ENCODE results near the gene HPSE2.

The HPSE2 gene

GRCh38 chr10:98649170-98649569 lies 586.5 kb downstream of the HPSE2 start:
- Histone ChIP-seq H3K23ac (ENCODE audit: low read length) (no peak overlapping the region), H3K4me1 (ENCODE audit: control insufficient read depth, low read depth, low read length) (peaks cover 2% of the 10 kb centered on the region), H2BK5ac (ENCODE audit: low read length) (no peak overlapping the region), H2BK120ac (ENCODE audit: low read depth, low read length) (no peak overlapping the region), H2BK15ac (replicated peaks; ENCODE audit: low read depth) (no peak overlapping the region), H3K79me2 (ENCODE audit: control insufficient read depth, insufficient read depth, low read length) (no peaks in the 10 kb centered on the region), H3K4me2 (ENCODE audit: low read length) (no peak overlapping the region), H4K5ac (ENCODE audit: low read length) (no peak overlapping the region), H3K56ac (ENCODE audit: low read length) (no peak overlapping the region), H3K18ac (ENCODE audit: low read length) (no peak overlapping the region), H3K27ac (ENCODE audit: low read depth, low read length) (no peak overlapping the region), H4K8ac (ENCODE audit: low read depth, low read length) (no peak overlapping the region), H3K27me3 (ENCODE audit: insufficient read depth, low read length, poor library complexity) (no peaks in the 10 kb centered on the region), H3K4me3 (ENCODE audit: low read length) (no peak overlapping the region), H3K79me1 (ENCODE audit: low read length) (no peaks in the 10 kb centered on the region), H3K4ac (ENCODE audit: low read depth, low read length) (no peak overlapping the region), H2AK5ac (ENCODE audit: low read length) (no peak overlapping the region), H3K9ac (ENCODE audit: low read length) (no peak overlapping the region), H3K36me3 (ENCODE audit: control insufficient read depth, insufficient read depth, low read length) (no peaks in the 10 kb centered on the region)
- no CpG with 5 or more reads among the region's 2 CpGs for WGBS (ENCODE audit: extremely low coverage, insufficient coverage, low lambda C conversion rate)
- no peak for DNase-seq

- Histone ChIP-seq H2BK120ac (ENCODE audit: low read depth, low read length) (peak overlapping the region; percentile 21), H3K27ac (ENCODE audit: low read depth, low read length) (peak overlapping the region; percentile 88), H3K79me1 (ENCODE audit: low read length) (no peaks in the 10 kb centered on the region), H3K4me3 (ENCODE audit: low read length) (no peak overlapping the region), H3K36me3 (ENCODE audit: control insufficient read depth, insufficient read depth, low read length) (no peaks in the 10 kb centered on the region), H3K9ac (ENCODE audit: low read length) (no peak overlapping the region), H4K8ac (ENCODE audit: low read depth, low read length) (peak overlapping the region; percentile 81), H4K5ac (ENCODE audit: low read length) (no peak overlapping the region), H3K4ac (ENCODE audit: low read depth, low read length) (peak overlapping the region; percentile 9), H3K4me2 (ENCODE audit: low read length) (no peak overlapping the region), H3K27me3 (ENCODE audit: insufficient read depth, low read length, poor library complexity) (no peaks in the 10 kb centered on the region), H2BK15ac (replicated peaks; ENCODE audit: low read depth) (peak overlapping the region; percentile 100), H3K79me2 (ENCODE audit: control insufficient read depth, insufficient read depth, low read length) (no peaks in the 10 kb centered on the region), H3K4me1 (ENCODE audit: control insufficient read depth, low read depth, low read length) (peaks cover 2% of the 10 kb centered on the region), H2BK5ac (ENCODE audit: low read length) (peak overlapping the region; percentile 28), H3K56ac (ENCODE audit: low read length) (peak overlapping the region; percentile 29), H2AK5ac (ENCODE audit: low read length) (no peak overlapping the region), H3K18ac (ENCODE audit: low read length) (peak overlapping the region; percentile 90), H3K23ac (ENCODE audit: low read length) (no peak overlapping the region)
- DNase-seq, result peak; percentile 86
- no CpG with 5 or more reads among the region's 6 CpGs for WGBS (ENCODE audit: extremely low coverage, insufficient coverage, low lambda C conversion rate)
Measured at GRCh38 chr10:98646998-98647917, 588.4 kb downstream of the HPSE2 start.

- Histone ChIP-seq H3K18ac (ENCODE audit: low read length) (no peak overlapping the region), H3K36me3 (ENCODE audit: control insufficient read depth, insufficient read depth, low read length) (no peaks in the 10 kb centered on the region), H3K4me1 (ENCODE audit: control insufficient read depth, low read depth, low read length) (peaks cover 2% of the 10 kb centered on the region), H3K56ac (ENCODE audit: low read length) (no peak overlapping the region), H3K4ac (ENCODE audit: low read depth, low read length) (no peak overlapping the region), H3K27ac (ENCODE audit: low read depth, low read length) (no peak overlapping the region), H2BK15ac (replicated peaks; ENCODE audit: low read depth) (no peak overlapping the region), H3K4me2 (ENCODE audit: low read length) (no peak overlapping the region), H2BK120ac (ENCODE audit: low read depth, low read length) (no peak overlapping the region), H4K5ac (ENCODE audit: low read length) (no peak overlapping the region), H3K79me2 (ENCODE audit: control insufficient read depth, insufficient read depth, low read length) (no peaks in the 10 kb centered on the region), H3K4me3 (ENCODE audit: low read length) (no peak overlapping the region), H3K23ac (ENCODE audit: low read length) (no peak overlapping the region), H4K8ac (ENCODE audit: low read depth, low read length) (no peak overlapping the region), H3K79me1 (ENCODE audit: low read length) (no peaks in the 10 kb centered on the region), H3K9ac (ENCODE audit: low read length) (no peak overlapping the region), H3K27me3 (ENCODE audit: insufficient read depth, low read length, poor library complexity) (no peaks in the 10 kb centered on the region), H2BK5ac (ENCODE audit: low read length) (no peak overlapping the region), H2AK5ac (ENCODE audit: low read length) (no peak overlapping the region)
- WGBS (ENCODE audit: extremely low coverage, insufficient coverage, low lambda C conversion rate), result no CpG with 5 or more reads among the region's 1 CpG
- no peak for DNase-seq
Measured at GRCh38 chr10:98644466-98644865, 591.2 kb downstream of the HPSE2 start.

- H3K4me3 ChIP-seq (ENCODE audit: low read length), result no peak overlapping the region
- no peaks in the 10 kb centered on the region for H3K27me3 ChIP-seq (ENCODE audit: insufficient read depth, low read length, poor library complexity)
- no peak overlapping the region for H2BK15ac ChIP-seq (replicated peaks; ENCODE audit: low read depth)
- no peak overlapping the region for H4K8ac ChIP-seq (ENCODE audit: low read depth, low read length)
- no peak overlapping the region for H4K5ac ChIP-seq (ENCODE audit: low read length)
- no peak overlapping the region for H3K4me2 ChIP-seq (ENCODE audit: low read length)
- H3K9ac ChIP-seq (ENCODE audit: low read length), result no peak overlapping the region
- H3K4ac ChIP-seq (ENCODE audit: low read depth, low read length), result no peak overlapping the region
- no peaks in the 10 kb centered on the region for H3K79me2 ChIP-seq (ENCODE audit: control insufficient read depth, insufficient read depth, low read length)
- no peak overlapping the region for H2BK120ac ChIP-seq (ENCODE audit: low read depth, low read length)
- no peaks in the 10 kb centered on the region for H3K4me1 ChIP-seq (ENCODE audit: control insufficient read depth, low read depth, low read length)
- DNase-seq, result no peak
- no peak overlapping the region for H3K56ac ChIP-seq (ENCODE audit: low read length)
- H3K79me1 ChIP-seq (ENCODE audit: low read length), result no peaks in the 10 kb centered on the region
- H2BK5ac ChIP-seq (ENCODE audit: low read length), result no peak overlapping the region
- H3K27ac ChIP-seq (ENCODE audit: low read depth, low read length), result no peak overlapping the region
- H3K36me3 ChIP-seq (ENCODE audit: control insufficient read depth, insufficient read depth, low read length), result no peaks in the 10 kb centered on the region
- H3K23ac ChIP-seq (ENCODE audit: low read length), result no peak overlapping the region
- WGBS (ENCODE audit: extremely low coverage, insufficient coverage, low lambda C conversion rate), result no CpG with 5 or more reads among the region's 2 CpGs
- H3K18ac ChIP-seq (ENCODE audit: low read length), result no peak overlapping the region
- H2AK5ac ChIP-seq (ENCODE audit: low read length), result no peak overlapping the region
Measured at GRCh38 chr10:98642281-98642680, 593.4 kb downstream of the HPSE2 start.

- Histone ChIP-seq H3K23ac (ENCODE audit: low read length) (no peak overlapping the region), H3K79me2 (ENCODE audit: control insufficient read depth, insufficient read depth, low read length) (no peaks in the 10 kb centered on the region), H3K56ac (ENCODE audit: low read length) (no peak overlapping the region), H4K8ac (ENCODE audit: low read depth, low read length) (no peak overlapping the region), H3K18ac (ENCODE audit: low read length) (no peak overlapping the region), H2BK15ac (replicated peaks; ENCODE audit: low read depth) (no peak overlapping the region), H3K36me3 (ENCODE audit: control insufficient read depth, insufficient read depth, low read length) (no peaks in the 10 kb centered on the region), H3K9ac (ENCODE audit: low read length) (no peak overlapping the region), H3K27ac (ENCODE audit: low read depth, low read length) (no peak overlapping the region), H2AK5ac (ENCODE audit: low read length) (no peak overlapping the region), H3K4me1 (ENCODE audit: control insufficient read depth, low read depth, low read length) (no peaks in the 10 kb centered on the region), H3K79me1 (ENCODE audit: low read length) (no peaks in the 10 kb centered on the region), H3K27me3 (ENCODE audit: insufficient read depth, low read length, poor library complexity) (no peaks in the 10 kb centered on the region), H3K4me2 (ENCODE audit: low read length) (no peak overlapping the region), H3K4ac (ENCODE audit: low read depth, low read length) (no peak overlapping the region), H2BK120ac (ENCODE audit: low read depth, low read length) (no peak overlapping the region), H2BK5ac (ENCODE audit: low read length) (no peak overlapping the region), H3K4me3 (ENCODE audit: low read length) (no peak overlapping the region), H4K5ac (ENCODE audit: low read length) (no peak overlapping the region)
- no peak for DNase-seq
- WGBS (ENCODE audit: extremely low coverage, insufficient coverage, low lambda C conversion rate), result no CpG with 5 or more reads among the region's 5 CpGs
Measured at GRCh38 chr10:98638920-98639319, 596.7 kb downstream of the HPSE2 start.

GRCh38 chr10:98636921-98637329 lies 598.7 kb downstream of the HPSE2 start:
- H3K27me3 ChIP-seq (ENCODE audit: insufficient read depth, low read length, poor library complexity), result no peaks in the 10 kb centered on the region
- H3K36me3 ChIP-seq (ENCODE audit: control insufficient read depth, insufficient read depth, low read length), result no peaks in the 10 kb centered on the region

More at GRCh38 chr10:98636921-98637329, 598.7 kb downstream of the HPSE2 start:
- no peaks in the 10 kb centered on the region for H3K79me1 ChIP-seq (ENCODE audit: low read length)
- H3K4me1 ChIP-seq (ENCODE audit: control insufficient read depth, low read depth, low read length), result no peaks in the 10 kb centered on the region
- no peak overlapping the region for H3K56ac ChIP-seq (ENCODE audit: low read length)
- no peaks in the 10 kb centered on the region for H3K79me2 ChIP-seq (ENCODE audit: control insufficient read depth, insufficient read depth, low read length)
- no peak overlapping the region for H3K4me3 ChIP-seq (ENCODE audit: low read length)
- H2AK5ac ChIP-seq (ENCODE audit: low read length), result no peak overlapping the region
- H3K23ac ChIP-seq (ENCODE audit: low read length), result no peak overlapping the region
- H3K4ac ChIP-seq (ENCODE audit: low read depth, low read length), result no peak overlapping the region
- no peak overlapping the region for H4K8ac ChIP-seq (ENCODE audit: low read depth, low read length)
- no peak overlapping the region for H4K5ac ChIP-seq (ENCODE audit: low read length)
- no peak overlapping the region for H3K4me2 ChIP-seq (ENCODE audit: low read length)
- H3K27ac ChIP-seq (ENCODE audit: low read depth, low read length), result no peak overlapping the region
- no peak overlapping the region for H3K18ac ChIP-seq (ENCODE audit: low read length)
- no peak overlapping the region for H3K9ac ChIP-seq (ENCODE audit: low read length)
- no peak overlapping the region for H2BK15ac ChIP-seq (replicated peaks; ENCODE audit: low read depth)
- no peak for DNase-seq
- H2BK120ac ChIP-seq (ENCODE audit: low read depth, low read length), result no peak overlapping the region
- H2BK5ac ChIP-seq (ENCODE audit: low read length), result no peak overlapping the region

Measured in mesendoderm (in vitro differentiated cells).